ENCODE data around the gene NUCKS1. TPM values are rescaled to one million over a fixed set of nuclear protein-coding genes. Genes with fewer than 3 reads are reported as not detected.
A peak's percentile ranks its signal among the peaks of the same experiment; 100 is the strongest.

The NUCKS1 gene
- total RNA-seq, 2 experiments from 2014 or later: 152 to 287 TPM

GRCh38 chr1:205675247-205675646, 74.7 kb downstream of the NUCKS1 start:
- no peaks in the 10 kb centered on the region for H3K9me3 ChIP-seq (ENCODE audit: low read length)
- ChIA-PET CTCF (ENCODE audit: unreplicated experiment) (no interaction called here), POLR2A (interaction anchor here (0.5 kb wide), 1 partner anchor 8 kb away, joined by 3 read pairs; no protein-coding TSS in a partner anchor)
- no peak overlapping the region for H2AFZ ChIP-seq (ENCODE audit: low read length)
- no peaks in the 10 kb centered on the region for H3K9me2 ChIP-seq (ENCODE audit: insufficient read depth, low read length)
- no peaks in the 10 kb centered on the region for H3K79me2 ChIP-seq (ENCODE audit: insufficient read depth, low read depth, low read length)
- no peaks in the 10 kb centered on the region for H4K20me1 ChIP-seq (ENCODE audit: insufficient read depth, low read length)
- no peak for DNase-seq (ENCODE audit: low spot score)
- H3K36me3 ChIP-seq (ENCODE audit: insufficient read depth, low read length): no peaks in the 10 kb centered on the region
- no peak overlapping the region for H3K27ac ChIP-seq (ENCODE audit: low read depth, low read length, poor library complexity, severe bottlenecking)
- no TSS peak for BruUV-seq (replicated peaks)
- intact Hi-C loops (cut with micrococcal nuclease; ENCODE audit: unreplicated experiment): no loop called here
- TF ChIP-seq, protein P1, sequence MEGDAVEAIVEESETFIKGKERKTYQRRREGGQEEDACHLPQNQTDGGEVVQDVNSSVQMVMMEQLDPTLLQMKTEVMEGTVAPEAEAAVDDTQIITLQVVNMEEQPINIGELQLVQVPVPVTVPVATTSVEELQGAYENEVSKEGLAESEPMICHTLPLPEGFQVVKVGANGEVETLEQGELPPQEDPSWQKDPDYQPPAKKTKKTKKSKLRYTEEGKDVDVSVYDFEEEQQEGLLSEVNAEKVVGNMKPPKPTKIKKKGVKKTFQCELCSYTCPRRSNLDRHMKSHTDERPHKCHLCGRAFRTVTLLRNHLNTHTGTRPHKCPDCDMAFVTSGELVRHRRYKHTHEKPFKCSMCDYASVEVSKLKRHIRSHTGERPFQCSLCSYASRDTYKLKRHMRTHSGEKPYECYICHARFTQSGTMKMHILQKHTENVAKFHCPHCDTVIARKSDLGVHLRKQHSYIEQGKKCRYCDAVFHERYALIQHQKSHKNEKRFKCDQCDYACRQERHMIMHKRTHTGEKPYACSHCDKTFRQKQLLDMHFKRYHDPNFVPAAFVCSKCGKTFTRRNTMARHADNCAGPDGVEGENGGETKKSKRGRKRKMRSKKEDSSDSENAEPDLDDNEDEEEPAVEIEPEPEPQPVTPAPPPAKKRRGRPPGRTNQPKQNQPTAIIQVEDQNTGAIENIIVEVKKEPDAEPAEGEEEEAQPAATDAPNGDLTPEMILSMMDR (conservative IDR thresholded peaks at IDR 0.05; ENCODE audit: low read length): no peak
- no peak for TF ChIP-seq EZH2phosphoT487 (IDR thresholded peaks at IDR 0.05; ENCODE audit: borderline replicate concordance, low read depth, low read length)
- H3K4me1 ChIP-seq (ENCODE audit: insufficient read depth, low read length, poor library complexity, severe bottlenecking): peaks cover 55% of the 10 kb centered on the region
- H3K4me3 ChIP-seq (ENCODE audit: low read depth, low read length, poor library complexity, severe bottlenecking): no peak overlapping the region
- H3K4me2 ChIP-seq (ENCODE audit: low read length): no peak overlapping the region

DNA sequence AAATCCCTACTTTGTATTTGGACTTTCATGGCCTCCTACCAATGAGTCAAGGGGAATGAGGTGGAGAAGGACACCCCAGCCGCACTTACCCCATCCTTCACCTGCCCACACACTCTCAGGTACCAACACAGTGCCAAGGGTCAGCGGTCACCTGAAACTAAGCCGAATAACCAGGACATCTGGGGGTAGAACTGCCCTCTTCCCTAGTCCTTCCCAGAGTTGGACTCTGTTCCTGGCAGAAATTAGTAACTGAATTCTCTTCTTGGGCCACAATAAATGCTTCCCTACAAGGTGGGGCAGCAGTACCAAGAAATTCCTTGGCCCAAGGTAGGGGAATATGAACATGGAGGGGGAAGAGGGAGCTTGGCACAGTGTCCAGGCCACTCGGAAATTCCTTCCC, 77.0 kb downstream of the NUCKS1 start:
- BruUV-seq (replicated peaks): no TSS peak
- no peak for DNase-seq (ENCODE audit: low spot score)
- no peak for TF ChIP-seq EZH2phosphoT487 (IDR thresholded peaks at IDR 0.05; ENCODE audit: borderline replicate concordance, low read depth, low read length)
- TF ChIP-seq, protein P1 (conservative IDR thresholded peaks at IDR 0.05; ENCODE audit: low read length): no peak
- no peak overlapping the region for H3K4me2 ChIP-seq (ENCODE audit: low read length)
- intact Hi-C loops (cut with micrococcal nuclease; ENCODE audit: unreplicated experiment): no loop called here
- CTCF ChIA-PET (ENCODE audit: unreplicated experiment): interaction anchor here (1.1 kb wide), 1 partner anchor 38 kb away, joined by 3 read pairs; no protein-coding TSS in a partner anchor
- H3K36me3 ChIP-seq (ENCODE audit: insufficient read depth, low read length): no peaks in the 10 kb centered on the region
- H2AFZ ChIP-seq (ENCODE audit: low read length): no peak overlapping the region
- H3K4me1 ChIP-seq (ENCODE audit: insufficient read depth, low read length, poor library complexity, severe bottlenecking): peaks cover 59% of the 10 kb centered on the region
- no peaks in the 10 kb centered on the region for H3K9me2 ChIP-seq (ENCODE audit: insufficient read depth, low read length)
- H3K4me3 ChIP-seq (ENCODE audit: low read depth, low read length, poor library complexity, severe bottlenecking): no peak overlapping the region
- POLR2A ChIA-PET: interaction anchor here (0.5 to 1.0 kb wide), 3 partner anchors 13 to 37 kb away, joined by 3 read pairs; no protein-coding TSS in a partner anchor
- H4K20me1 ChIP-seq (ENCODE audit: insufficient read depth, low read length): no peaks in the 10 kb centered on the region
- H3K79me2 ChIP-seq (ENCODE audit: insufficient read depth, low read depth, low read length): no peaks in the 10 kb centered on the region
- H3K27ac ChIP-seq (ENCODE audit: low read depth, low read length, poor library complexity, severe bottlenecking): no peak overlapping the region
- H3K9me3 ChIP-seq (ENCODE audit: low read length): no peaks in the 10 kb centered on the region

DNA sequence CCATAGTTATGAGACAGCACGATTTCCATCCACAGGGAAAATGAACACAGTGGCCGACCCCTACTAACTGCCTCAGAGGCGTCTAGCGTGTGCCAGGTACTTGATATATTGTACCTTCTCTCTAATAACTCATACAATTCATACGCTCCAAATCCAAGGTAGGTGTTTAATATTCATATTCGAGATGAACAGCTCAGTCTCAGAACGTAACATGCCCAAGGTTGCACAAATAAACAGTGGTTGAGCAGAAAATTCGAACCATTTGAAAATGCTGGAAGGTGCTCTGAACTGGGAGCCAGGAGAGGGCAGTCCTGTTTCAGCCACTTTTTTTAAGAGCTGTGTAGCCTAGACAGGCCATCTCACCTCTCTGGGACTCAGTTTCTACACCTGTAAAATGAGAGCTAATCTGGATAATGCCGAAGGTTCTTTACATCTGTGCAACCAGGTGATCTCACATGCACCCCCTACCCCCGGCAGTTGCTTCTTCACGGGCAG, 77.5 kb downstream of the NUCKS1 start:
- no peak for DNase-seq (ENCODE audit: low spot score)
- Histone ChIP-seq H3K4me1 (ENCODE audit: insufficient read depth, low read length, poor library complexity, severe bottlenecking) (peaks cover 63% of the 10 kb centered on the region), H3K36me3 (ENCODE audit: insufficient read depth, low read length) (no peaks in the 10 kb centered on the region), H3K9me3 (ENCODE audit: low read length) (no peaks in the 10 kb centered on the region), H4K20me1 (ENCODE audit: insufficient read depth, low read length) (no peaks in the 10 kb centered on the region), H3K27ac (ENCODE audit: low read depth, low read length, poor library complexity, severe bottlenecking) (no peak overlapping the region), H3K9me2 (ENCODE audit: insufficient read depth, low read length) (no peaks in the 10 kb centered on the region), H3K4me3 (ENCODE audit: low read depth, low read length, poor library complexity, severe bottlenecking) (peak overlapping the region; percentile 55), H3K79me2 (ENCODE audit: insufficient read depth, low read depth, low read length) (no peaks in the 10 kb centered on the region), H2AFZ (ENCODE audit: low read length) (no peak overlapping the region), H3K4me2 (ENCODE audit: low read length) (peak overlapping the region; percentile 60; the same call in 1 of the 2 replicates)
- CTCF ChIA-PET (ENCODE audit: unreplicated experiment): interaction anchor here (1.1 kb wide), 1 partner anchor 39 kb away, joined by 3 read pairs; no protein-coding TSS in a partner anchor
- POLR2A ChIA-PET: interaction anchor here (0.5 to 1.0 kb wide), 3 partner anchors 13 to 36 kb away, joined by 3 read pairs; no protein-coding TSS in a partner anchor
- TF ChIP-seq, protein P1 (conservative IDR thresholded peaks at IDR 0.05; ENCODE audit: low read length): peak; percentile 50; the same call in 1 of the 2 replicates
- TF ChIP-seq EZH2phosphoT487 (IDR thresholded peaks at IDR 0.05; ENCODE audit: borderline replicate concordance, low read depth, low read length): no peak
- BruUV-seq (replicated peaks): no TSS peak
- intact Hi-C loops (cut with micrococcal nuclease; ENCODE audit: unreplicated experiment): no loop called here
